GM12801 (cell line): ENCODE measurements around the gene SLCO3A1.

Experiments
- CTCF ChIP-seq: IDR thresholded peaks from one replicate; pipeline ENCODE4 v1.5.1; 2011; ENCODE audit warnings: control low read depth; ENCODE audit not compliant: insufficient read length; ENCODE audit errors: extremely low read depth

SLCO3A1 gene

GRCh38 chr15:91939403-91939831, 85.9 kb downstream of the SLCO3A1 start:
- TF ChIP-seq CTCF, result no peak

GRCh38 chr15:91940496-91941381, 87.2 kb downstream of the SLCO3A1 start:
- TF ChIP-seq CTCF, result no peak

- TF ChIP-seq CTCF, result no peak
Measured at GRCh38 chr15:91941871-91942658, 88.6 kb downstream of the SLCO3A1 start.

GRCh38 chr15:91942720-91943394, 89.3 kb downstream of the SLCO3A1 start:
- no peak for TF ChIP-seq CTCF

- no peak for TF ChIP-seq CTCF
Measured at GRCh38 chr15:91944331-91944730, 90.8 kb downstream of the SLCO3A1 start.

GRCh38 chr15:91945385-91945784, 91.9 kb downstream of the SLCO3A1 start:
- no peak for TF ChIP-seq CTCF

GRCh38 chr15:91946075-91946474, 92.6 kb downstream of the SLCO3A1 start:
- no peak for TF ChIP-seq CTCF
